ENCODE results near the gene INPP4B.

Gene INPP4B

DNA sequence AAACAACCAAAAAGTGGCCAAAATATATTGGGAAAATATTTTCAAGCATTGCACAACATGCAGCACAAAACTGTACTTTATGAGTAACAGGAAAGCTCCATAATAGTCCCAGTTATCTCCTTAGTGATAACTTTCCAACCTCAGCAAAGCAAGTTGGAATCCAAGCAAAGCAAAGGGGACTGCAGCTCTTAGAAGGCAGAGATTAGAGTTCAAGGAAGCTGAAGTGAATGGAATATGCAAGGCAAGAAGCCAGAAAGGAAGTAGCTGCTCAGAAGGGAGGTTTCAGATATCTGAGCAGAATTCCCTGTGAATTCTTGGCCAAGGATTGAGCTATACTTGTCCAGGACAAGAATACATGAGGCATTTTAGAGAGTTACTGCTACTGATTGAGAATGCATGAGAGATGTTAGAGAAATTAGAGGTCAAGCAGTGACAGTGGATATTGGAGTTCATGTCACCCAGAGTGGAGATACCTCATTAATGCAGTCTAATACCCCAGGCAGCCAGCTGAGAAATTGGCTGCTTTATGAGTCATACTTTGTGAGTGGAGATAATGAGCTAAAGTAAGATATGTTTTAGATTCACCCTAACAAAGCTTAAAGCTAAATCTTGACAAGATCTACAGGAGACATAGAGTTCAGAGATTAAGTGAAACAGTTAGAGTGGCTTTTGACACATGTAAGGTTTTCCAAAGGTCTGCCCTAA is 102.8 kb downstream of the INPP4B start:
- DNase-seq (ENCODE audit: low spot score) = no peak
- TF ChIP-seq, protein P1, sequence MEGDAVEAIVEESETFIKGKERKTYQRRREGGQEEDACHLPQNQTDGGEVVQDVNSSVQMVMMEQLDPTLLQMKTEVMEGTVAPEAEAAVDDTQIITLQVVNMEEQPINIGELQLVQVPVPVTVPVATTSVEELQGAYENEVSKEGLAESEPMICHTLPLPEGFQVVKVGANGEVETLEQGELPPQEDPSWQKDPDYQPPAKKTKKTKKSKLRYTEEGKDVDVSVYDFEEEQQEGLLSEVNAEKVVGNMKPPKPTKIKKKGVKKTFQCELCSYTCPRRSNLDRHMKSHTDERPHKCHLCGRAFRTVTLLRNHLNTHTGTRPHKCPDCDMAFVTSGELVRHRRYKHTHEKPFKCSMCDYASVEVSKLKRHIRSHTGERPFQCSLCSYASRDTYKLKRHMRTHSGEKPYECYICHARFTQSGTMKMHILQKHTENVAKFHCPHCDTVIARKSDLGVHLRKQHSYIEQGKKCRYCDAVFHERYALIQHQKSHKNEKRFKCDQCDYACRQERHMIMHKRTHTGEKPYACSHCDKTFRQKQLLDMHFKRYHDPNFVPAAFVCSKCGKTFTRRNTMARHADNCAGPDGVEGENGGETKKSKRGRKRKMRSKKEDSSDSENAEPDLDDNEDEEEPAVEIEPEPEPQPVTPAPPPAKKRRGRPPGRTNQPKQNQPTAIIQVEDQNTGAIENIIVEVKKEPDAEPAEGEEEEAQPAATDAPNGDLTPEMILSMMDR (IDR thresholded peaks at IDR 0.05) = no peak
- H3K27ac ChIP-seq = peak overlapping the region in 1 of 2 donors; percentile 21
- no peak overlapping the region for H3K4me3 ChIP-seq

DNA sequence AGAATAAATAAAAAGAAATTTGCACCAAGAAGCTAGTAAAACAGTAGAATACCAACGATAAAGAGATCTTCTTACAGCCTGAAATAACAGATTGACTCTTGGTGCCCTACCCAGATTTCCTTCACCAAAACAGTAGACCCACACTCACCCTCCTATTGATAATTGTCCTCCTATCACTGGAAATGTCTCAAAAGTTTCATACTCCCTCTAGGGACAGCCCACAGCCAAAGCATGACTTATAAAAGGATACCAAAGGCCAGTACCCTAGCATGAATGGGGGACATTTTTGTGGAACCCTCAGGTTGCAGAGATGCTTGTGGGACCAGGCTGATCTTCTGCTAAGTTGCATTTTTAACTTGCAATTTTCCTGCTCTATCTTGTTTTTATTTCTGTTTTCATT is 104.1 kb downstream of the INPP4B start:
- H3K4me3 ChIP-seq = no peak overlapping the region
- TF ChIP-seq, protein P1 (IDR thresholded peaks at IDR 0.05) = no peak
- no peak for DNase-seq (ENCODE audit: low spot score)
- no peak overlapping the region for H3K27ac ChIP-seq

DNA sequence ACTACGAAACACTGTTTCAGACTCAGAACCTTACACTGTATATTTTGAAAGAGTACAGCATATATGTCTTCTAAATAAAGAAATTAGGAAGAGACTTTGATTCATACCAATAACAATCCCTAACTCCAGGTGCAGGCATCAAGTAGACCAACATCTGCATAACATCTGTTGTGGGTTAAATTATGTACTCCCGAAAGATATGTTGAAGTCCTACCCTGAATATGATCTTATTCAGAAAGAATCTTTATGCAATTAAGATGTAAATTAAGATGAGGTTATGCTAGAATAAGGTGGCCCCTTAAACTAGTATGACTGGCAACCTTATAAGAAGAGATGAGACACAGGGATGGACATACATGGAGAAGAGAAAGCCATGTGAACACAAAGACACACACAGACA is 117.9 kb downstream of the INPP4B start:
- no peak overlapping the region for H3K27ac ChIP-seq
- TF ChIP-seq, protein P1 (IDR thresholded peaks at IDR 0.05) = no peak

DNA sequence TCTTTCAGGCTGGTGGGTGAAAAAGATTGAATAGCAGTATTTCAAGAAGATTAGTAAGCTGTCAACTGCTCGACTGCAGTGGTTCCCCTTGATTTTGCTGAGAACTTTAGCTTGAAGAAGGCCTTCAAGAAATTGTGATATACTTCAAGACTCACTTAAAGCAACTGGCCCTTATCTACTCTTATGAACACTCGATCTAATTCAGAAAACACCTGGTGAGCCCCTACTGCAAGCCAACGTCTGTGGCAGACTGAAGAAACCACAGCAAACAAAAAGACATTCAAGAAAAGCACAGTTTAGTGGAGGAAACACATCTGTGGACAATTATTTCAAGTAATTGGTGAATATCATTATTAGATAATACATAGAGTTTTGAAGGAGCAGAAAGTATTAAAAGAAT is 119.0 kb downstream of the INPP4B start:
- TF ChIP-seq, protein P1 (IDR thresholded peaks at IDR 0.05) = no peak
- Histone ChIP-seq H3K4me3 (no peak overlapping the region), H3K27ac (no peak overlapping the region)
- DNase-seq (ENCODE audit: low spot score) = no peak

More for the DNA sequence above, 117.9 kb downstream of the INPP4B start:
- no peak for DNase-seq (ENCODE audit: low spot score)
- H3K4me3 ChIP-seq = no peak overlapping the region

DNA sequence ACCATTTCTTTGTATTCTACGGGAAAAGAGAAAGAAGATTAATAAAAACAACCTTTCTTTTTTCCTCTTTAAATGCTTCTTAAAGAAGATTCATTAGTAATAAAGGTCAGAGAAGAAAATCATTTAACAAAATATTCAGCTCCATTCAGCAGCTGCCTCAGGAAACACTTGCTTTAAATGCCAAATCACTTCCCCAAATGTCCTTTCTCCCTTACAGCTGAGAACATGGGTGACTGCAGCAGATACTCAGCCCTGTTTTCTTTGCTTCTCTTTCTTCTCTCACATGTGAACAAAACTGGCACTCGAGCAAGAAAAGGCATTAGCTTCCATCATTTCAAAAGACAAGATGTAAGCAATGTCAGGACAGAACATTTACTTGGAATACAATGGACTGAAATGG is 120.2 kb downstream of the INPP4B start:
- Histone ChIP-seq H3K4me3 (no peak overlapping the region), H3K27ac (no peak overlapping the region)
- DNase-seq (ENCODE audit: low spot score) = no peak
- TF ChIP-seq, protein P1 (IDR thresholded peaks at IDR 0.05) = no peak

DNA sequence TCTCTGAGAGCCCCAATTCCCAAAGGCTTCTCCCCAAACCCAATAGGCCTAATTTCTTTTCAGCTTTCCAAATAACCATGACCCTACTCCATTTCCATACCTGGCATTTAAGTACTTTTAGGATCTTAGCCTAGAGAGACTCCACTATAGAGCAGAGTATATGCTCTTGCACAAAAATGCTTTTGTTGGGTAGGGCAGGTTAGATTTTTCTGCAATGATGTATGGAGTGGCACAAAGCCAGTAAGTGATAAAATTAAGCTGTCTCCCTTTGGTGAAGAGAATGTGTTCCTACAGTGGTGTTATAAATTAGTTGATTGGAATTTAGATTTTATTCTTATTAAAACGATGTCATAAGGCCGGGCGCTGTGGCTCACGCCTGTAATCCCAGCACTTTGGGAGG is 124.9 kb downstream of the INPP4B start:
- no peak for DNase-seq (ENCODE audit: low spot score)
- H3K4me3 ChIP-seq = no peak overlapping the region
- TF ChIP-seq, protein P1 (IDR thresholded peaks at IDR 0.05) = no peak
- no peak overlapping the region for H3K27ac ChIP-seq

DNA sequence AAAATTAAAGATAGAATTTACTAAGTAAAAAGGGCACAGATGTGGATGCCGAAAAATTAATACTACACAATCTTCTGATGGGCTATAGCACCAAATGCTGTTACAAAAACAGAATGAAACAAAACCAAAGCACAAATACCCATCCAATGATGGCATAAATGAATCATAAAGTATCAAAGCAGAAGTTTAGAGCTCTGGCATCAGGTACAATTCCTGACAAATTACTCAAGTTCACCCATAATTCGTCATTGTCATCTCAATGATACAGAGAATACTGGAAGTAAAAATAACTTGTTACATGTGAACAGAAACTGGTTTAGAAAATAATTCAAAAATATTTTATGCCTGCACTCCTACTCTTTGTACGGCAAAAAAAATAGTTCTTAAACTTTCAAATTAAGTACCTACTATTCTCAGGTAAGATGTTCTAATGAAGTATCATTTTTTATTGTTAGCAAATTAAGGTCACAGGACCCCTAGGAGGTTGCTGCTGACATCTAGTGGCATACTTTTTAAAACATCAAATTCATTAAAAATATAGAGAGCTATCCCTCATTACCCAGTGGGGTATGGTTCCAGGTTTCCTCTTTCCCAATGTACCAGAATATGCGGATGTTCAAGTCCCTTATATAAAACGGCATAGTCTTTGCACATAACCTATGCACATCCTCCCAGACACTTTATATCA is 126.1 kb downstream of the INPP4B start:
- Histone ChIP-seq H3K4me3 (no peak overlapping the region), H3K27ac (no peak overlapping the region)
- DNase-seq (ENCODE audit: low spot score) = no peak
- TF ChIP-seq, protein P1 (IDR thresholded peaks at IDR 0.05) = peak; percentile 39

Measured in coronary artery (tissue), 2 donors.